GM20000 (cell line): ENCODE data around the gene MICB.

ENCODE experiments used
- DNase-seq: peaks from one replicate; pipeline ENCODE4 v3.0.0; 2012; ENCODE audit warnings: low spot score
- CTCF ChIP-seq: IDR thresholded peaks from 2 replicates; pipeline ENCODE4 v1.5.1; 2012; ENCODE audit warnings: mild to moderate bottlenecking, control low read depth; ENCODE audit errors: extremely low read depth, missing control alignments

MICB gene

GRCh38 chr6:31543639-31544038 lies 45.7 kb downstream of the MICB start:
- TF ChIP-seq CTCF: no peak
- DNase-seq: no peak

GRCh38 chr6:31544676-31545075 lies 46.7 kb downstream of the MICB start:
- no peak for TF ChIP-seq CTCF
- DNase-seq: no peak

- DNase-seq: no peak
- no peak for TF ChIP-seq CTCF
Measured at GRCh38 chr6:31545291-31545690, 47.3 kb downstream of the MICB start.

GRCh38 chr6:31546339-31546957 lies 48.5 kb downstream of the MICB start, which contains the start of gene ATP6V1G2:
Gene ATP6V1G2, minus strand, starts transcription at chr6:31546608. Its CDS starts 49 bp downstream, at chr6:31546559.
- TF ChIP-seq CTCF: peak; percentile 98
- peak; percentile 72 for DNase-seq

- no peak for TF ChIP-seq CTCF
- peak; percentile 91 for DNase-seq
Measured at GRCh38 chr6:31546958-31547726, 49.2 kb downstream of the MICB start, which contains the start of gene NFKBIL1. Gene NFKBIL1, plus strand, starts transcription at chr6:31547608. Its CDS starts 87 bp downstream, at chr6:31547695.

GRCh38 chr6:31547727-31548543 lies 50.0 kb downstream of the MICB start:
- no peak for DNase-seq
- no peak for TF ChIP-seq CTCF

- DNase-seq: no peak
- TF ChIP-seq CTCF: no peak
Measured at GRCh38 chr6:31548544-31548873, 50.6 kb downstream of the MICB start.
